ENCODE data around the gene CLTCL1. TPM values are rescaled to one million over a fixed set of nuclear protein-coding genes. Genes with fewer than 3 reads are reported as not detected.

Gene CLTCL1
- total and polyA plus RNA-seq, 4 donors: 2.0 to 4.8 (median 2.6) TPM

- no peaks in the 10 kb centered on the region for H3K27me3 ChIP-seq (ENCODE audit: control insufficient read depth in 4 of 4, insufficient read depth in 4 of 4, low read length in 3 of 4)
- no peaks in the 10 kb centered on the region for H3K9me3 ChIP-seq (ENCODE audit: control insufficient read depth in 4 of 4, low read length in 3 of 4)
- H3K4me1 ChIP-seq (ENCODE audit: control insufficient read depth in 4 of 4, insufficient read depth in 4 of 4, low read length in 3 of 4): no peaks in the 10 kb centered on the region
- no peak for TF ChIP-seq FOXA2 (IDR thresholded peaks at IDR 0.05)
- TF ChIP-seq RAD21 (IDR thresholded peaks at IDR 0.05): no peak
- no peak for TF ChIP-seq ATF3 (IDR thresholded peaks at IDR 0.05)
- no peak for TF ChIP-seq NR2F2 (IDR thresholded peaks at IDR 0.05)
- no peak for TF ChIP-seq JUND (IDR thresholded peaks at IDR 0.05)
- no peak for TF ChIP-seq RXRA (IDR thresholded peaks at IDR 0.05)
- no peak for TF ChIP-seq MAX (IDR thresholded peaks at IDR 0.05)
- TF ChIP-seq HNF4A (conservative IDR thresholded peaks at IDR 0.05): no peak
- no peak for TF ChIP-seq HNF4G (IDR thresholded peaks at IDR 0.05)
- no peak for TF ChIP-seq FOXA1 (IDR thresholded peaks at IDR 0.05)
- no peak for TF ChIP-seq CTCF (IDR thresholded peaks at IDR 0.05; ENCODE audit: low read depth, low read length, missing input control)
- TF ChIP-seq ZBTB33 (IDR thresholded peaks at IDR 0.05): no peak
- TF ChIP-seq REST (IDR thresholded peaks at IDR 0.05): no peak
- no peak for TF ChIP-seq SP1 (IDR thresholded peaks at IDR 0.05)
- no peak for TF ChIP-seq GABPA (IDR thresholded peaks at IDR 0.05 in 1 of 2, conservative IDR thresholded peaks at IDR 0.05 in 1 of 2)
- TF ChIP-seq TAF1 (conservative IDR thresholded peaks at IDR 0.05): no peak
- no peak for TF ChIP-seq YY1 (IDR thresholded peaks at IDR 0.05)
- TF ChIP-seq EGR1 (IDR thresholded peaks at IDR 0.05; ENCODE audit: low read depth in 2 of 2): no peak
- DNase-seq (ENCODE audit: low spot score): no peak
- WGBS: 94% methylated on average over 11 of the region's 11 CpGs
- peaks cover 17 to 83% (median 39%) of the 10 kb centered on the region in 4 donors for H3K36me3 ChIP-seq (ENCODE audit: control insufficient read depth in 4 of 4, insufficient read depth in 3 of 4, low read depth in 1 of 4, low read length in 3 of 4)
- no peak overlapping the region for H3K9ac ChIP-seq (ENCODE audit: low read depth in 1 of 2, low read length in 2 of 2)
- no peak overlapping the region for H3K27ac ChIP-seq (ENCODE audit: low read depth in 1 of 2, low read length in 2 of 2)
- H3K4me3 ChIP-seq (ENCODE audit: low read depth in 1 of 3, low read length in 3 of 3): no peak overlapping the region
Observed at GRCh38 chr22:19137384-19138216, 153.9 kb downstream of the CLTCL1 start.

All from liver (tissue), 9 donors.